Epithelial cell of prostate (primary cell): ENCODE measurements around the gene BUB1.
"Not testable (repeated sequence)": the region's sequence is repeated elsewhere in the genome, so short reads cannot be mapped to it uniquely, and the experiment has no call there.

Source experiments
- DNase-seq: peaks from one replicate; pipeline ENCODE4 v3.0.0-alpha.2; 2011; ENCODE audit warnings: low read depth, low spot score
- H3K27ac ChIP-seq: fragments of 450-650 bp; 2 replicates; pipeline ENCODE4 v1.5.1; 2017; ENCODE audit warnings: mild to moderate bottlenecking

BUB1 gene

GRCh38 chr2:110608788-110609502, 68.9 kb downstream of the BUB1 start:
- not testable (repeated sequence) for H3K27ac ChIP-seq, DNase-seq

- not testable (repeated sequence) for DNase-seq, H3K27ac ChIP-seq
Observed at GRCh38 chr2:110605057-110605456, 72.8 kb downstream of the BUB1 start.

GRCh38 chr2:110603917-110604591, 73.8 kb downstream of the BUB1 start:
- H3K27ac ChIP-seq, DNase-seq: not testable (repeated sequence)

GRCh38 chr2:110602139-110602538, 75.7 kb downstream of the BUB1 start:
- not testable (repeated sequence) for H3K27ac ChIP-seq, DNase-seq

- DNase-seq, H3K27ac ChIP-seq: not testable (repeated sequence)
Observed at GRCh38 chr2:110591973-110592372, 85.9 kb downstream of the BUB1 start.

- not testable (repeated sequence) for H3K27ac ChIP-seq, DNase-seq
Observed at GRCh38 chr2:110589677-110590330, 88.1 kb downstream of the BUB1 start.

- H3K27ac ChIP-seq, DNase-seq: not testable (repeated sequence)
Observed at GRCh38 chr2:110588520-110588919, 89.3 kb downstream of the BUB1 start.
